ENCODE data around the gene PLXND1.

The PLXND1 gene

GRCh38 chr3:129540776-129541516, 65.5 kb downstream of the PLXND1 start:
- Mint-ChIP-seq H3K36me3 (ENCODE audit: insufficient read depth) (peaks cover 3% of the 10 kb centered on the region), H3K27ac (peak overlapping the region in 1 of 2 donors; percentile 63), H3K9me3 (no peaks in the 10 kb centered on the region), H3K4me1 (ENCODE audit: low read depth in 2 of 2) (peaks cover 2 to 4% of the 10 kb centered on the region in 2 donors), H3K27me3 (peaks cover 0 to 4% of the 10 kb centered on the region in 2 donors), H3K4me3 (no peak overlapping the region)
- DNase-seq (no peak), ATAC-seq (replicated peaks) (no peak)

- H3K27ac Mint-ChIP-seq: no peak overlapping the region
- no peak overlapping the region for H3K4me3 Mint-ChIP-seq
- ATAC-seq (replicated peaks) (no peak), DNase-seq (no peak)
- H3K36me3 Mint-ChIP-seq (ENCODE audit: insufficient read depth): peaks cover 3% of the 10 kb centered on the region
- no peaks in the 10 kb centered on the region for H3K9me3 Mint-ChIP-seq
- peaks cover 0 to 2% of the 10 kb centered on the region in 2 donors for H3K4me1 Mint-ChIP-seq (ENCODE audit: low read depth in 2 of 2)
- peaks cover 0 to 3% of the 10 kb centered on the region in 2 donors for H3K27me3 Mint-ChIP-seq
These were observed 67.3 kb downstream of the PLXND1 start for GRCh38 chr3:129539206-129539605.

- no peak overlapping the region for H3K4me3 Mint-ChIP-seq
- H3K4me1 Mint-ChIP-seq (ENCODE audit: low read depth in 2 of 2): no peaks in the 10 kb centered on the region
- no peaks in the 10 kb centered on the region for H3K9me3 Mint-ChIP-seq
- no peak for DNase-seq
- H3K27me3 Mint-ChIP-seq: peaks cover 0 to 3% of the 10 kb centered on the region in 2 donors
- peaks cover 6% of the 10 kb centered on the region for H3K36me3 Mint-ChIP-seq (ENCODE audit: insufficient read depth)
- H3K27ac Mint-ChIP-seq: peak overlapping the region in 1 of 2 donors; percentile 13
- ATAC-seq (replicated peaks): no peak
These were observed 69.7 kb downstream of the PLXND1 start for GRCh38 chr3:129536804-129537203.

- Mint-ChIP-seq H3K27ac (no peak overlapping the region), H3K36me3 (ENCODE audit: insufficient read depth) (peaks cover 3% of the 10 kb centered on the region), H3K4me1 (ENCODE audit: low read depth in 2 of 2) (no peaks in the 10 kb centered on the region), H3K4me3 (no peak overlapping the region), H3K9me3 (no peaks in the 10 kb centered on the region), H3K27me3 (peaks cover 0 to 4% of the 10 kb centered on the region in 2 donors)
- ATAC-seq (replicated peaks) (no peak), DNase-seq (no peak)
These were observed 70.2 kb downstream of the PLXND1 start for GRCh38 chr3:129536374-129536667.

GRCh38 chr3:129535075-129535474, 71.4 kb downstream of the PLXND1 start:
- no peak overlapping the region for H3K4me3 Mint-ChIP-seq
- H3K4me1 Mint-ChIP-seq (ENCODE audit: low read depth in 2 of 2): no peaks in the 10 kb centered on the region
- DNase-seq (no peak), ATAC-seq (replicated peaks) (no peak)
- H3K36me3 Mint-ChIP-seq (ENCODE audit: insufficient read depth): peaks cover 3% of the 10 kb centered on the region
- no peak overlapping the region for H3K27ac Mint-ChIP-seq
- peaks cover 0 to 4% of the 10 kb centered on the region in 2 donors for H3K27me3 Mint-ChIP-seq
- no peaks in the 10 kb centered on the region for H3K9me3 Mint-ChIP-seq

GRCh38 chr3:129534428-129535027, 71.9 kb downstream of the PLXND1 start:
- Mint-ChIP-seq H3K27me3 (peaks cover 0 to 4% of the 10 kb centered on the region in 2 donors), H3K4me1 (ENCODE audit: low read depth in 2 of 2) (no peaks in the 10 kb centered on the region), H3K27ac (no peak overlapping the region), H3K36me3 (ENCODE audit: insufficient read depth) (peaks cover 3% of the 10 kb centered on the region), H3K9me3 (no peaks in the 10 kb centered on the region), H3K4me3 (no peak overlapping the region)
- ATAC-seq (replicated peaks) (no peak), DNase-seq (no peak)

- no peak overlapping the region for H3K4me3 Mint-ChIP-seq
- H3K27ac Mint-ChIP-seq: no peak overlapping the region
- DNase-seq (no peak), ATAC-seq (replicated peaks) (no peak)
- no peaks in the 10 kb centered on the region for H3K4me1 Mint-ChIP-seq (ENCODE audit: low read depth in 2 of 2)
- no peaks in the 10 kb centered on the region for H3K9me3 Mint-ChIP-seq
- H3K36me3 Mint-ChIP-seq (ENCODE audit: insufficient read depth): peaks cover 3% of the 10 kb centered on the region
- H3K27me3 Mint-ChIP-seq: peaks cover 0 to 4% of the 10 kb centered on the region in 2 donors
These were observed 73.1 kb downstream of the PLXND1 start for GRCh38 chr3:129533406-129533805.

- H3K4me3 Mint-ChIP-seq: no peak overlapping the region
- H3K27me3 Mint-ChIP-seq: peaks cover 0 to 4% of the 10 kb centered on the region in 2 donors
- H3K4me1 Mint-ChIP-seq (ENCODE audit: low read depth in 2 of 2): no peaks in the 10 kb centered on the region
- peaks cover 3% of the 10 kb centered on the region for H3K36me3 Mint-ChIP-seq (ENCODE audit: insufficient read depth)
- H3K27ac Mint-ChIP-seq: no peak overlapping the region
- DNase-seq: no peak
- ATAC-seq (replicated peaks): no peak
- H3K9me3 Mint-ChIP-seq: no peaks in the 10 kb centered on the region
These were observed 74.2 kb downstream of the PLXND1 start for GRCh38 chr3:129532261-129532660.

GRCh38 chr3:129531699-129532098, 74.8 kb downstream of the PLXND1 start:
- H3K27me3 Mint-ChIP-seq: peaks cover 0 to 4% of the 10 kb centered on the region in 2 donors
- no peaks in the 10 kb centered on the region for H3K9me3 Mint-ChIP-seq
- H3K4me1 Mint-ChIP-seq (ENCODE audit: low read depth in 2 of 2): no peaks in the 10 kb centered on the region
- DNase-seq (no peak), ATAC-seq (replicated peaks) (no peak)
- no peak overlapping the region for H3K4me3 Mint-ChIP-seq
- peaks cover 3% of the 10 kb centered on the region for H3K36me3 Mint-ChIP-seq (ENCODE audit: insufficient read depth)
- H3K27ac Mint-ChIP-seq: no peak overlapping the region

GRCh38 chr3:129530821-129531220, 75.7 kb downstream of the PLXND1 start:
- ATAC-seq (replicated peaks) (no peak), DNase-seq (no peak)
- H3K27ac Mint-ChIP-seq: no peak overlapping the region
- H3K36me3 Mint-ChIP-seq (ENCODE audit: insufficient read depth): peaks cover 3% of the 10 kb centered on the region
- peaks cover 0 to 4% of the 10 kb centered on the region in 2 donors for H3K27me3 Mint-ChIP-seq
- no peaks in the 10 kb centered on the region for H3K9me3 Mint-ChIP-seq
- H3K4me1 Mint-ChIP-seq (ENCODE audit: low read depth in 2 of 2): no peaks in the 10 kb centered on the region
- no peak overlapping the region for H3K4me3 Mint-ChIP-seq

GRCh38 chr3:129530251-129530791, 76.2 kb downstream of the PLXND1 start:
- Mint-ChIP-seq H3K27ac (no peak overlapping the region), H3K4me3 (no peak overlapping the region), H3K9me3 (no peaks in the 10 kb centered on the region), H3K36me3 (ENCODE audit: insufficient read depth) (peaks cover 3% of the 10 kb centered on the region), H3K4me1 (ENCODE audit: low read depth in 2 of 2) (no peaks in the 10 kb centered on the region), H3K27me3 (peaks cover 0 to 4% of the 10 kb centered on the region in 2 donors)
- no peak for ATAC-seq (replicated peaks)
- no peak for DNase-seq

GRCh38 chr3:129529436-129530210, 76.9 kb downstream of the PLXND1 start:
- DNase-seq (no peak), ATAC-seq (replicated peaks) (no peak)
- Mint-ChIP-seq H3K4me3 (no peak overlapping the region), H3K36me3 (ENCODE audit: insufficient read depth) (peaks cover 3% of the 10 kb centered on the region), H3K4me1 (ENCODE audit: low read depth in 2 of 2) (no peaks in the 10 kb centered on the region), H3K27me3 (peaks cover 0 to 4% of the 10 kb centered on the region in 2 donors), H3K9me3 (no peaks in the 10 kb centered on the region), H3K27ac (no peak overlapping the region)

- ATAC-seq (replicated peaks): no peak
- no peaks in the 10 kb centered on the region for H3K4me1 Mint-ChIP-seq (ENCODE audit: low read depth in 2 of 2)
- H3K27me3 Mint-ChIP-seq: peaks cover 0 to 4% of the 10 kb centered on the region in 2 donors
- H3K27ac Mint-ChIP-seq: peak within 1 kb of the TSS; percentile 57 to 90
- no peak within 1 kb of the TSS for H3K4me3 Mint-ChIP-seq
- H3K9me3 Mint-ChIP-seq: no peaks in the 10 kb centered on the region
- peaks cover 3% of the 10 kb centered on the region for H3K36me3 Mint-ChIP-seq (ENCODE audit: insufficient read depth)
- DNase-seq: no peak
These were observed 77.8 kb downstream of the PLXND1 start, which contains the start of gene RHO for GRCh38 chr3:129528589-129529100. Gene RHO, plus strand, starts transcription at chr3:129528639. Its CDS starts 95 bp downstream, at chr3:129528734.
